ENCODE measurements around the gene SLC25A23.
"Not testable (repeated sequence)": the region's sequence is repeated elsewhere in the genome, so short reads cannot be mapped to it uniquely, and the experiment has no call there.

SLC25A23 gene

DNA sequence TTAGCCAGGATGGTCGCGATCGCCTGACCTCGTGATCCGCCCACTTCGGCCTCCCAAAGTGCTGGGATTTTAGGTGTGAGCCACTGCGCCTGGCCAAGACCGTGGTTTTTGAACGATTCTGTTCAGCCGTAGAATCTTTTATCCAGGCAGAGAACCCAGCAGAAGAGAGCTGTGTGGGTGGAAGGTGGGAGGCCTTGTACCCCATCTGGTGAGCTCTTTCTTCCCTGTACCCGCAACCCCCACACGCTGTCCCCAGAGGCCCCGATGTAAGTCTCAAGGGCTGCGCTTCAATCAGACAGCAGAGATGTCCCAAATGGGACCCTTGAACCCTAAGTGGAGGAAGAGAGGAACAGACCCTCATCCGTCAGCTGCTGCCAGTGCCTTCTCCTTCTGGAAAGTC lies 3.7 kb downstream of the SLC25A23 start:
- no peak for DNase-seq

DNA sequence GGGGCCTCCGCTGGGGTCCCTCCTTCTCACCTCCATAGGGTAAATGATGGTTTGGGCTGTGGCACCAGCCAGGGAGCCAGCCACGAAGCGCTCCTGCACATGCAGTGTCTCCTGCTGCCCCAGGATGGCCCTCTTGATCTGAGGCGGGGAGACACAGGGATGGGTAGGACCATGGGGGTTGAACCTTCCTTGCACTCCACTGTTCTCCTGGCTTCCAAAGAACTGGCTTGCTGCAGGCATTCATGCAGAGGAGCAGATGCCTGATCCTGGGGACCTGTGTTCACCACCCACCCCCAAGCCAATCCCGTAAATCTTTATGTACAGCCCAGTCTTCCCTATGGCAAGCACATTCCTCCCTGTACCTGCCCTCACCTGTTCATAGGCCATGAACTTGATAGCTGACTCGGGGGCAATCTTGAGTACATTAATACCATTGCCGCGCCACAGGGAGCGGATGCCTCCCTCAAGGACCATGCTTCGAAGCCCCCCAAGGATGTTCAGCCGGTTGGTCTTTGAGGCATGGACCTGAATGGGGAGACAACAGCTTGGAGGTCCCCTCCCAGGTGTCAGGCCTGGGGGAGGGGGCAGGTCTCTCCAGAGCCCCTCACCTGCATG lies 5.5 kb downstream of the SLC25A23 start:
- no peak for DNase-seq

DNA sequence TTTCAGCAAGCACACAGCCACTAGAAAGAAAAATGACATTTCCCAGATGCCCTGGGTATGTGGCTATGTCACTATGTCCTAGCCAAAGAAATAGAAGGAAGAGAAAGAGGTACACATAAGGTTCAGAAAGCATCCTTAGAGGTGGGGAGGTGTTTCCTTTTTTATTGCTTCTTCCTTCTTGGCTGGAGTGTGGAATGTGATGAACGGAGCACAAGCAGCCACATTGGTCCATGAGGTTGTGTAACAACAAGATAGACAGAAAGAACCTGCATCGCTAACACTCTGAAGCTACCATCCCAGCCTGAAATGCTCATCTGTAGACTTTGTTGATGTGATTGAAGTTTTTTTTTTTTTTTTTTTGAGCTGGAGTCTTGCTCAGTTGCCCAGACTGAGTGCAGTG lies 6.7 kb downstream of the SLC25A23 start:
- no peak for DNase-seq

DNA sequence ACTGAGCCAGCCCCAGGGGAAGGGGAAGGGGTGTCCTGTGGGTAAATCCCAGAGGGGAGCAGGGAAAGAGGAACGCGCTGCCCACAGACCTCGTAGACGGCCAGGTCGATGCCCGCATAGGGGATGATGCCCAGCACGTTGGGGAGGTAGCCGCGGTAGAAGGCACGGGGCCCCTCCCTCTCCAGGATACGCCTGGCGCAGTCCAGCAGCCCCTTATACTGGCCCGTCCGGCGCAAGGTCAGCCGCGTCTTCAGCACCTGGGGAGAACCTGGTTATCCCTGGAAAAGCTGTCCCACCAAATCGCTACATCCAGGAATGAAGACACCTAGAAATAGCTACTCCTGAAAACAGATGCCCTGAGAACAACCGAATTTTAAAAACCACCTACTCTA lies 7.4 kb downstream of the SLC25A23 start:
- no peak for DNase-seq

DNA sequence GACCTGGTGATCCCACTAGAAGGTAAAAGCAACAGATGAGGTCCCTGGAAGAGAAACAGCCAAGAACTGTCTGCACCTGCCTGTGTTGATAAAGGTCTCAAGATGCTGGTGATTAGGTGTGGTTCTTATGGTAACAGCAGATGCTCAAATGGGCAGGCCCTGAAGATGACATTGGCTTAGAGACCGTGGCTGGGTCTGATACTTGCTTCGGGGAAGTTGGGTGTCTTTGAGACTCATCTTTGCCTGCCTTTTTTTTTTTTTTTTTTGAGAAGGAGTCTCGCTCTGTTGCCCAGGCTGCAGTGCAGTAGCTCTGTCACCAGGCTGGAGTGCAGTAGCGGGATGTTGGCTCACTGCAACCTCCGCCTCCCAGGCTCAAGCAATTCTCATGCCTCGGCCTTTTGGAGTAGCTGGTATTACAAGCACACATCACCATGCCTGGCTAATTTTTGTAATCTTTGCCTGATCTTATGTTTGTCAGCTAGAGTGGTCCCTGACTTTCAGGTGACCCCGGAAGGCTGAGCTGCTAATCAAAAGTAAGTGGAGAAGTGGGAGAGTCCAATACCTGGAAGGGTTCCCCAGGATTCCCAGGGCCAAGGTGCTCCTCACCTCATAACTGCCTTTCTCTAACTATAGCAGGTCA lies 7.9 kb downstream of the SLC25A23 start:
- no peak for DNase-seq

DNA sequence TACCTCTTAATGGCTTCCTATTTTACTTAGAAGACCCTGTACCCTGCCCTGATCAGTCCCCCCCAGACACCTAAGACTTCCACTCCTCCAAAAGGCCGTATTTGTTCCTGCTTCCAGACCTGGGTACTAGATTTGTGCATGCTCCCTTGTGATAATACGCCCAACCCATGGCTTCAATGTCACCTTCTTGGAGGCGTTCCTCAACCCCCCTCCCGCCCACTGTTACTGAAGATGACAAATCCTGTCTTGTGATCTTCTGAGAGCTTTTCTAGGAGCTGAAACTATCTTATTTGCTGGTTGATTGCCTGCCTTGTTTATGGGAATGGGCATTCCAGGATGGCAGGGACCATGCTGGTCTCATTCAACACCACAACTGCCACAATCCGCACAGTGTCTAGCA lies 9.4 kb downstream of the SLC25A23 start:
- no peak for DNase-seq

DNA sequence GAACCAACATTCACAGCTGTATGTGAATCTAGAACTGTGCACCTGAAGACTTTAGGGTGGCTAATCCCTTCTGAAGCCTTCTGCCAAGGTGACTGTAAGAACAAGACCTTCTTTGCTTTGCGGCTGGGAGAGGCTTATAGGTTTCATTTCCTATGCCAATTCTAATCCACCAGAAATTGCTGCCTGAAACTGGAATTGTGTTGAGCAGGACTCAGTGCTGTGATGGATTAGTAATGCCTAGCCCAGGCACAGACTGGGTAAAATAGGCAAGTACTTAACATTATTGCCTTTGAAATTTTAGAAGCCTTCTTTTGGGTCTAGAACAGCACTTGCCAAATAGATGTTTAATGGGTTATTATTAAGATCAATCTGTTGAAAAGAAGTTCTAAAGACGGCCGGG lies 11.5 kb downstream of the SLC25A23 start:
- no peak for DNase-seq

DNA sequence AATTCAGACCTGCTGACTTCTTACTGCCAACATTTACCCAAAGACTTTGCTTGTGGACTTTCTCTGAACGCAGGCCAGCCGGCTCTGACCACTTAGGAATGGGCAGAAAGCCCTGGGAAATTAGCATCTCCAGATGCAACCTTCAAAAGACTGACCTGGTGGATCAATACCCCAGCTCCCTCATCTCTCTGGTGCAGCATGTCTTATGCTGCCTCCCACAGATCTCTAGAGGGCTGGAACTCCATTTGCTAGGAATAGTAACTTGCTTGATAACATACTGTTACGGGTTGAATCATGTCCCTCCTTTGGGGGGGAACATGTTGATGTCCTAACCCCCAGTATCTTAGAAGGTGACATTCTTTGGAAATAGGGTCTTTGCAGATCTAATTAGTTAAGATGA lies 13.1 kb downstream of the SLC25A23 start:
- no peak for DNase-seq

DNA sequence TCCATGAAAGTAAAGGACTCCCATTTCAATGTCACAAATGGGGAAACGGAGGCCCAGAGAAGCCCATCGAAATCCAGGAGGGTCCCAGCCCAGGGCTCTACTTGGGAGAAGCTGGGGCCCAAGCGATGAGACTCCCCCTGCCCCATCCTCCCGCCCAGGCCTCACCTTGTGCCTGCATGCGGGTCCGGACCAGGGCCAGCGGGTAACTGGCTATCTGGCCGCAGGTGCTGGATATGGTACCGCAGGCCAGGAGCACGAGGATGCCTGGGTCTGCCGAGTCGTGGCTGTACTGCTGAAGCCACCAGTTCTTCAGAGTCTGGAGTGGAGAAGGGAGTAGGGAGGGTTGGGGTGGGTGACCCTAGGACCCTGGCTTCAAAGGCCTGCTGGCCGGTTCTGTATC lies 15.6 kb downstream of the SLC25A23 start:
- DNase-seq, result no peak

DNA sequence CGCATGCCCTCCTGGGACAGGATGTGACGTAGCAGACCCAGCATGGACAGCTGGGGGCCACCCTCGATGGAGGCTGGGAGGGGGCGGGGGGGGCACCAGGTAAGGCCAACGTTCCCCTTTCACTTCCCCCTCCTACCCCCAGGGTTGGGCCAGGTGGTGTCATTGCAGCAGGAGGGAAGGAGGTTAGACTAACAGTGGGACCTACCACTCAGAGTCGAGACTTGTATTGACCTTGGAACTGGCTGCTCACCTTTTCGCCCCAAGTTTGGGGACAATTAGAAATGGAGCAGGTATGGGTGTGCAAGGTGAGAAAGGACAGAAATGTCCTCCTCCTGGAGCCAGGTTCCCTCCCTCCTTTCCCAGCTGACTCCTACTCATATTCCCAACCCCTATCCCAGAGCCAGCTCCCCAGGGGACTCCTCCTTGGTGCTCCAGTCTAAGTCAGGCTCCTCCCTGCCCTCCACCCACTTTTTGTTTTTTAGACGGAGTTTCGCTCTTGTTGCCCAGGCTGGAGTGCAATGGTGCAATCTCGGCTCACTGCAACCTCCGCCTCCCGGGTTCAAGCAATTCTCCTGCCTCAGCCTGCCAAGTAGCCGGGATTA lies 17.4 kb downstream of the SLC25A23 start:
- DNase-seq, result no peak

DNA sequence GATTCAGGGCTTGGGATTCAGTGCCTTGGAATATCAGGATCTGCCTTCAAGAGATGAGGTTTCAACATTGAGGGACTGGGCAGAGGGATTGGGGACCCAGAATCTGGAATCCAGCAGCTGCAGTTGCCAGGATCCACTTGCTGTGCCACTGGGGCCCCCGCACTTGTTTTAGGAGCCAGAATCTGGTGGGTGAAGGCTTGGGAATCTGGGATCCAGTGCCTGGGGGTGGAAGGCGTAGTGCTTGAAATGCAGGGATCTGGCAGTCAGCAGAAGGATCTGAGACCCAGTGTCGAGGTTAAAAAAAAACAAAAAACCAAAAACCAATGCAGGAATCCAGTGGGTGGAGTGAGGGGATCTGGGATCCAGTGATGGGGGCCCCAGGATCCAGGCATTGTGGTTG lies 18.7 kb downstream of the SLC25A23 start:
- no peak for DNase-seq

DNA sequence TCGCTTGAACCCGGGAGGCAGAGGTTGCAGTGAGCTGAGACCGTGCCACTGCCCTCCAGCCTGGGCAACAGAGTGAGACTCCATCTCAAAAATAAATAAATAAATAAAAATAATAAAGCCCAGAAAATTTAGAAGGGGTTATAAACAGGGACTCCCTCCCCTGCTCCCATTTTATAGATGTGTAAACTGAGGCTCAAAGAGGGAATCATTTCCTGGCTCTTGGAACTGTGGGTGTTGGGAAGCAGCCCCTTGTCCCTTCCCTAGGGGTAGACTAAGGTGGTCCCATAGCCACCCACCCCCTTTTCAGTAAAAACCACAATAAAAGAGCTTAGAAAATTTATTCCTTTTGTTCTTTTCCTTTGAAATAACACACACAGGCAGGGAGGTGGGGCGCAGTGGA lies 19.8 kb downstream of the SLC25A23 start:
- no peak for DNase-seq

DNA sequence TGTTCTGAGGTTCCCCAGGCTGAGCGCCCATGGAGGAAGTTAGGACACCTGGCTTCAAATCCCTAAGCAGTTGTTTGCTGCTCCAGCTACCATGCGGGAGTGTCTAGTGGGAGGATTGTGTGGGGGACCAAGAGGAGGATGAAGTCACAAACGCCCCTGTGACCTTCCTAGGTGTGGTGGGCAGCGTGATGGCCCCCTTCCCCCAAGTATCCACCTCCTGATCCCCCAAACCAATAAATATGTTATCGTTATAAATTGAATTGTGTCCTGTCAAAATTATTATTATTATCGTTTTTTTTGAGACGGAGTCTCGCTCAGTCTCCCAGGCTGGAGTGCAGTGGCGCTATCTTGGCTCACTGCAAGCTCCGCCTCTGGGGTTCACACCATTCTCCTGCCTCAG lies 25.9 kb downstream of the SLC25A23 start, which contains the start of gene SLC25A41:
SLC25A41 (minus strand) TSS at position 101 of the 400 bp plus-strand sequence; CDS start at position 31, 70 bp downstream.
- DNase-seq, result no peak

DNA sequence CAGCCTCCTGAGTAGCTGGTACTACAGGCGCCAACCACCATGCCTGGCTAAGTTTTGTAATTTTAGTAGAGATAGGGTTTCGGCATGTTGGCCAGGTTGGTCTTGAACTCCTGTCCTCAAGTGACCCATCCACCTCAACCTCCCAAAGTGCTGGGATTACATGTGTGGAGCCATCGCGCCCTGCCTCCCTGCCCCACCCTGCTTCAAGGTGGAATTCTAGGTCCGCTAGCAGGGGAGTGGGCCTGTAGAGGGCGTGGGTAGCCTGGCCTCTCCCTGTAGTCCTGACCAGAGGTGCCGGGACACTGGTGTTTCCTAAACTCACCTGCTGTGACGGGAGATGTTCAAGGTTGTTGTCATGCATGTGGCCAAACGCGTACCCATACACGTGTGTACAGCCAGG lies 26.4 kb downstream of the SLC25A23 start:
- DNase-seq, result no peak

DNA sequence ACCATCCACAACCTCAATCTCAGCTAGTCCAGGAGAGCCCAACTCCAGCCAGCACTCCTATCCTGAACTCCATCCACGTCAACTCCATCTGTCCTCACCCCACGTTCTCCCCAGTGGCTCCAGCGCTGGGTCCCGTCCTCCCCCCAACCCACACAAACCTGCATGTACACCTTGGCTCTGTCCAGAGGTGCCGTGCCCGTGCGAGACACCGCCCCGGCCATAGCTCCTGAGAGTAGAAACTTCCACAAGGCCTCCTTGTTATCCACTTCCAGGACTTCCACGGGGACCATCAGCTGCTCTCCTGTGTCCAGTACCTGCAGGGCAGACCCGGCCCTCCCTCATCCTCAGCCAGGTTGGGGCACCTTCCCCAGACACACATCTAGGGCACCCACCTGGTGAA lies 27.7 kb downstream of the SLC25A23 start:
- no peak for DNase-seq

DNA sequence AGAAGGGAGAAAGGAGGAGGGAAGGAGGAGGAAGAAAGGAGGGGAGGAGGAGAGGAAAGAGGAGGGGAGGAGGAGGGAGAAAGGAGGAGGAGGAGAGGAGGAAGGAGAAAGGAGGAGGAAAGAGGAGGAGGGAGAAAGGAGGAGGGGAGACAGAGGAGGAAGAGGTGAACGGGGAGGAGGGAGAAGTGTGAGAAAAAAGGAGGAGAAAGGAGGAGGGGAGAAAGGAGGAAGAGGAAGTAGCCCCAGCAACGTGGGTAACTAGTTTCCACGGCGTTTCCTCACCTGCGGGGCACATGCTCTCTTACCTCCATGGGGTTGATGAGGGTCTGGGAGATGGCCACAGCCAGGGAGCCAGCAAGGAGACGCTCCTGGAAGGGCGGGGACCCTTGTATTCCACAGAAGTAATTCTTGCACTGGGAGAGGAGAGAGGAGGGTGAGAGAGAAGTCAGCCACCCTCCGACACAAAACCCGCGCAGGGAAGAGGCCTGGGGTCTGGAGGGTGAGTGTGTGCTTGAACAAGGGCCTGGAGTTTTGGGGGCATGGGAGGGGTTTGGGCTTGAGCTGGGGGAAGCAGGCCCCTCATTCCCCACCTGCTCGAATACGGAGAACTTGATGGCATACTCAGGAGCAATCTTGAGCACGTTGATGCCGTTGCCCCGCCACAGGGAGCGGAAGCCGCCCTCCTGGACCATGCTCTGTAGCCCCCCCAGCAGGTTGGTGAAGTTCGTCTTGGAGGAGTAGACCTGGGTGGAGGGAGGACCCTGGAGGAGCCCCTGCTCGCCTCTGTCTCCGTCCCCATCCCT lies 30.0 kb downstream of the SLC25A23 start:
- DNase-seq, result no peak

DNA sequence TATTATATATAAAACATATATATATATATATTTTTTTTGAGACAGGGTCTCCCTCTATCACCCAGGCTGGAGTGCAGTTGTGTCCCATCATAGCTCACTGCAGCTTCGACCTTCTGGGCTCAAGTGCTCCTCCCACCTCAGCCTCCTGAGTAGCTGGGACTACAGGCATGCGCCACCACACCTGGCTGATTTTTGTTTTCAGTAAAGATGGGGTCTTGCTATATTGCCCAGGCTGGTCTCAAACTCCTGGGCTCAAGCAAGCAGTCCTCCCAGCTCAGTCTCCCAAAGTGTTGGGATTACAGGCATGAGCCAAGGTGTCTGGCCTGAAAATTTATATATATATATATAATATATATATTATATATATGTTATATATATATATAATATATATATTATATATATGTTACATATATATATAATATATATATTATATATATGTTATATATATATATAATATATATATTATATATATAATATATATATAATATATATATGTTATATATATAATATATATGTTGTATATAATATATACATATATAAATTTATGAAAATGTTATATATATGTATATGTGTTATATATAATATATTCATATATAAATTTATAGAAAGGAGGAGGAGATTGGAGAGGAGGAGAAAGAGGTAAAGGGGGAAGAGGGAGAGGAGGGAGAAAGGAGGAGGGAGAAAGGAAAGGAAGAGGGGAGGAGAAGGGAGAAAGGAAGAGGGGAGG lies 30.7 kb downstream of the SLC25A23 start:
- not testable (repeated sequence) for DNase-seq

DNA sequence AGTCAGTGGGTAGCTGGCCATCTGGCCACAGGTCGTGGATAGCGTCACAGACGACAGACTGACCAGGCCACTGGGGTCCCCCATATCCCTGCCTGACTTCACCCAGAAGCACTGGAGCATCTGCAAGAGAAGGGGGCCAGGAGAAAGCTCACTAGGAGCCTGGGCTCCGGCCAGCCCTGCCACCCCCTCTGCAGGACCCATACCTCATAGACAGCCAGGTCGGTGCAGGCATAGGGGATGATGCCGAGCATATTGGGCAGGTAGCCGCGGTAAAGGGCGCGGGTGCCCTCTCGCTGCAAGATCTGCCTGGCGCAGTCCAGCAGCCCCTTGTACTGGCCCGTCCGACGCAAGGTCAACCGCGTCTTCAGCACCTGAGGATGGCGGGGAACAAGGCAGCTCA lies 32.5 kb downstream of the SLC25A23 start:
- DNase-seq, result no peak

DNA sequence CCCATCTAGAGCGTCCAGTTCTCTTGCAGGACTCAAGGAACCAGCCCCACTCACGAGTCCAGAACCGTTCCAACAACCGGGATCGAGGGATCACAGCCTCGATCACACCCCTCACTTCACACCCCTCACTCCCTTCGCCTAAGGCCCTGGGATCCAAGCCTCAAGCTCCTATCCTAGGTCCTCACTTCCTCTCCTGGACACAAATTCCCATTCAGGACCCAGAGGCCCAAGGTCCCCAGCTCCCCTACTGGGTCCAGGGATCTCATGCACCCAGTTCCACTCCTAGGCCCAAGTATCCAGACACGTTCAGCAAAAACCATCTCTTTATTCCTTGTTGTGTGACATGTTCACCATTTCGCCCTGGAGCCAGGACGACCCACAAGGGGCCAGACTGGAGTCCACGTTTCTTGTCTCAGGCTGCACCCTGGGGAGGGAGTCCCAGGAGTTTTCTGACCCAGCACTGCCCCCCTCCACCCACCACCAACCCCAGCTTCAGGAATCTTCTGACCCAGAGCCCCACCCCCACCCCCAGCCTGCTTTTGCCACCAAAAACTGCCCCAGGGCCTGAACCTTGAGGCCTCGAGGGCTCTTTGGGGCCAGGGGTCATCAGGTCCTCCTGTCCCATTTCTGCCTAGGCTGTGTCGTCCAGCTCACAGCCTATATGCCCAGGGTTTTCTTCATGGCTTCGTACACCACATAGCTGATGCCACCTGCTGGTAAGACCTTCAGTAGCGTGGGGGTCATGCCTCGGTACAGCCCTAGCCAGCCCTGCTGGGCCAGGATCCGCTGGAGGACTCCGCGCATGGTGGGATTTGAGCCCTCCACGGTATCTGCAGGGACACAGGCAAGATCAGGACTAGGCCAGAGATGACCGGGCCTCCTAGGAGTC lies 33.6 kb downstream of the SLC25A23 start:
- DNase-seq, result no peak

DNA sequence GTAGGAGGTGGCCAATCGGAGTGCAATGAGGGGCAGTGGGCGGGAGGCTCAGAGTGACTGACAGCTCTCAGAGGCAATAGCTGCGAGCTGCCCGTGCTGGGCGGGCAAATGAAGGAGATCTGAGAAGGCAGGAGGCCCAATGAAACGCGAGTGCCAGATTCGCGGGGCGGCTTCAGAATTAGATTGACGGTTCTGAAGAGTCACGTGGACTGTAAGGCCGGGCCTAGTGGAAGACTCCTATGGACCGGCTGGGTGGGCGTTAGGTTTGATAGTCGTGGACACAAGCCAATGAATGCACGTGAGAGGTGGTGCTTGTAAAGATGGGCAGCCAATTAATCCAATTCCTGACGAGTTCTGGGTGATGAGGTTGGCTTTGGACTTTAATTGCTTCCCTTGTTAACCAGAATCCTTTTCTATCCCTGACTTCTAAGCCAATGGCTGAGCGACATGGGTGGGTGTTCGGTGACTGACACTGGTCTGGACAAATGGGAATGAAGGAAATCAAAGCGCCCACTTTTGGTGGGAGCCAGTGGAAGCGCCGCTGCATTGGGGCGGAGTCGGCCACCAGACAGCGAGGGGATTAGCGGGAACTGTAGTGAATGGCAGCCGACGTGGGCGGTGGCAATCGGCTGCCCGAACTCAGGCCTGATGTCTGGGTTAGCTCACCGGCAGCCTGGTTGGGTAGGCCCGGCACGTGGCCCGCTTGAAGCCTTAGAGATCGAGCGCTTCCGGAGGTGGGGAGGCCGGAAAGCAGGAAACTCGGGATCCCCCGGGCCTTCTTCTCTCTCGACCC lies 34.5 kb downstream of the SLC25A23 start:
- DNase-seq, result peak; percentile 100

All from central memory CD4-positive, alpha-beta T cell (primary cell).